ENCODE measurements around the gene HSPB8.

DNA sequence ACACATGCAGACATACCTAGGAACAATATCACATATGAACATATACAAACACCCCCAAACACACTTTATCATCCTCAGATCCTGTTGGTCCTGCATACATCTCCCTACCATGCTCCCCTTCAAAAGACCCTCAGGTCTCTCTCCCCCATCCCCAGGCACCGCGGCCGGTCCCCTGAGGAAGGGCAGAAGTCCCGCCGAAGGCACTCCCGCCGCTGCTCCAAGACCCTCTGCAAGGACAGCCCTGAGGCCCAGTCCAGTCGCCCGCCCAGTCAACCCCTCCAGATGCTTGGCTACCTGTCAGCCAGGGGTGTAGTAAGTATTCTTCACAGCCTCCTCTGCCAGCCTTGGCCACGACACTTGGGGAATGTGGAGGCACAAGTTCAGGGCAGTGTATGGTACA lies 48.2 kb upstream of the HSPB8 start:
- TF ChIP-seq, protein P1, sequence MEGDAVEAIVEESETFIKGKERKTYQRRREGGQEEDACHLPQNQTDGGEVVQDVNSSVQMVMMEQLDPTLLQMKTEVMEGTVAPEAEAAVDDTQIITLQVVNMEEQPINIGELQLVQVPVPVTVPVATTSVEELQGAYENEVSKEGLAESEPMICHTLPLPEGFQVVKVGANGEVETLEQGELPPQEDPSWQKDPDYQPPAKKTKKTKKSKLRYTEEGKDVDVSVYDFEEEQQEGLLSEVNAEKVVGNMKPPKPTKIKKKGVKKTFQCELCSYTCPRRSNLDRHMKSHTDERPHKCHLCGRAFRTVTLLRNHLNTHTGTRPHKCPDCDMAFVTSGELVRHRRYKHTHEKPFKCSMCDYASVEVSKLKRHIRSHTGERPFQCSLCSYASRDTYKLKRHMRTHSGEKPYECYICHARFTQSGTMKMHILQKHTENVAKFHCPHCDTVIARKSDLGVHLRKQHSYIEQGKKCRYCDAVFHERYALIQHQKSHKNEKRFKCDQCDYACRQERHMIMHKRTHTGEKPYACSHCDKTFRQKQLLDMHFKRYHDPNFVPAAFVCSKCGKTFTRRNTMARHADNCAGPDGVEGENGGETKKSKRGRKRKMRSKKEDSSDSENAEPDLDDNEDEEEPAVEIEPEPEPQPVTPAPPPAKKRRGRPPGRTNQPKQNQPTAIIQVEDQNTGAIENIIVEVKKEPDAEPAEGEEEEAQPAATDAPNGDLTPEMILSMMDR (IDR thresholded peaks at IDR 0.05; ENCODE audit: low read length): no peak
- TF ChIP-seq EZH2 (IDR thresholded peaks at IDR 0.05; ENCODE audit: borderline replicate concordance, low read length): no peak
